ENCODE results near the gene CACNB1.

CACNB1 gene

GRCh38 chr17:39225959-39226683 lies 28.7 kb upstream of the CACNB1 start:
- no peak for DNase-seq (ENCODE audit: low read depth)

DNA sequence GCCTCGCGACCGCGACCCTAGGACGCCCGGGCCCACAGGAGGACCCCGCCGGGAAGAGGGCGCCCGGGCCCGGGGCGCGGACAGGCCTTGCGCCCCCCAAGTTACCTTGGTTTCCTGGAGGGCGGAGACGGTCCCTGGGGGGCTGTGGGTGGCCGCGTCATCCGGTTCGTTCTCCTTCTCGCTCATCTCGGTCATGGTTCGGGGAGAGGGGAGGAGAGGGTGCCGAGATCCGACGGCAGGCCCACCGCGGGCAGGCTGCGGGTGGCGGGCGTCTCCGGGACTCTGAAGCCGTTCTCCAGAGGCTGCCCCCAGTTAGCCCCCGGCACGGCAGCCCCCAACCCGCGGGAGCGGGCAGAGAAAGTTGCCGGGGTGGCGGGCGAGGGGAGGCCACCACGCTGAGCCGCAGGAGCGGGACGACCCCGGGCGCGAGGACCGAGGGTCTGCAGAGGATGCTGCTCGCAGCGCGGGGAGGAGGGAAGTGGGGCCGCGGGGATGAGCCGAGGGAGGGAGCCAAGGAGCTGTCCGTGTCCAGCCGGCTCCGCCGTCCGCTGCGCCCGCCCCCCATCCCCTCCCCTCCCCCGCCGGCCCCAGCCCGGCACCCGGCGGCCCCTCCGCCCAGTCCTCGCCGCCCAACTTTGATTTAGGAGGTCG lies 28.0 kb upstream of the CACNB1 start, which contains the start of gene STAC2:
Gene STAC2 (minus strand): TSS at position 638 of the 651 bp plus-strand sequence. CDS start 443 bp downstream, at position 195.
- DNase-seq (ENCODE audit: low read depth): no peak

DNA sequence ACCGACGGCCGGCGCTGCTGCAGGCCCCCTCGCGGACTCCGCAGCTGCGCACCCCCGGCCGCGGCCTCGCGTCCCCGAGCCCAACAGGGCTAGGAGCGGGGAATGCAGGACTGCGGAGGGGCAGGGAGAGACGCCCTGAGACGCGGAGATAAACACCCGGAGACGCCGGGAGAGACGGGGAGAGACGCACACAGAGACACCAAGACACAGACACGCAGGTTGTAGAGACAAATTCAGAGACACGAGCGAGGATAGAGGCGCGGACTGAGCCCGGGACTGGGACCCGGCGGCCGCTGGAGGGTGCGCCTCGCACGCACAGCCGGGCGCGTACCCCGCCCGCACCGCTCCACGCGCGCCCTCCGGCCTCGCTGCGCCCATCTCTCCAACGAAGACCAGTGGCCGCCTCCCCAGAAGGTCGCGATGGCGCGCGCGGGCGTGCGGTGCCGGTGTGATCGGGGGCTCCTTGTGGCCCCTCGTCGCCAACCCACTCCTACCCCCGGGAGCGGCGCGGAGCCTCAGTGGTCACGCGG lies 27.4 kb upstream of the CACNB1 start:
- no peak for DNase-seq (ENCODE audit: low read depth)

- no peak for DNase-seq (ENCODE audit: low read depth)
Measured at GRCh38 chr17:39223907-39224777, 26.7 kb upstream of the CACNB1 start.

GRCh38 chr17:39222866-39223834 lies 25.7 kb upstream of the CACNB1 start:
- DNase-seq (ENCODE audit: low read depth): no peak

DNA sequence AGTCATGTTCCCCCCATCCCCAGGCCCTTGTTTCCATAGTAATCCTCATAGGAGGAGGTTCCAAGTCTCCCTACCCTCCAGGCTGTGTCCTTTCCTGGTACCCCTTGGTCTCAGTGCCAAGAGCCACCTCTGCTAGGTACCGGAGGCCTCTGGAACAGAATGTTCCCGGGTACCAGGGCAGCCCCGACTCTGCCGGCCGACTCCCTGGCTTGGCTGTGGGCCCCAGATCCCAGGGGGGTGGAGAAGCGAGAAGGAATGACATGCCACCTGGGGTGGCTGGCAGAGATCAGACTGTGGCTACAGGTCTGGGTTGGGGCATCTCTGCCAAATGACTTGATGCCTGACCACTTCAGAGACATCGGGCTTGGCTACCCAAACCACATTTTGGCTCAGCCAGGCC lies 24.7 kb upstream of the CACNB1 start:
- DNase-seq (ENCODE audit: low read depth): no peak

- no peak for DNase-seq (ENCODE audit: low read depth)
Measured at GRCh38 chr17:39221572-39221971, 24.1 kb upstream of the CACNB1 start.

- no peak for DNase-seq (ENCODE audit: low read depth)
Measured at GRCh38 chr17:39219647-39220154, 22.2 kb upstream of the CACNB1 start.

DNA sequence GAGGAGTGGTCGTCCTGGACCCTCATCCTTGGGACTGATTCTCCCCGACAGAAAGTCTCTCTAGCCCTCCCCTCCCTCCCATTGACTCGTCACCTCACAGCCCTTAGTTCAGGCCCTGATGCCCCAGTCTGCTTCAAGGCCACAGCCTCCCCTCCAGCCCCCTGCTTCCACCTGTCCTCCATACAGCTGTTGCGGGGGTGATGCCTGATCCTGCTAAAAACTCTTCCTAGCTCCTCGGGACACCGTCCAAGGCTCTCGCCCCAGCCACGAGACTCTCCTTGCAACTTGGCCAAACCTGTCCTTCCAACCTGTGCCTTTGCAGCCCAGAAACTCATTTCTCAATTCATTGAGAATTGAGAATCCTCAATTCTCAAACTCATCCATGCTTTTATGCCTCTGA lies 21.4 kb upstream of the CACNB1 start:
- no peak for DNase-seq (ENCODE audit: low read depth)

DNA sequence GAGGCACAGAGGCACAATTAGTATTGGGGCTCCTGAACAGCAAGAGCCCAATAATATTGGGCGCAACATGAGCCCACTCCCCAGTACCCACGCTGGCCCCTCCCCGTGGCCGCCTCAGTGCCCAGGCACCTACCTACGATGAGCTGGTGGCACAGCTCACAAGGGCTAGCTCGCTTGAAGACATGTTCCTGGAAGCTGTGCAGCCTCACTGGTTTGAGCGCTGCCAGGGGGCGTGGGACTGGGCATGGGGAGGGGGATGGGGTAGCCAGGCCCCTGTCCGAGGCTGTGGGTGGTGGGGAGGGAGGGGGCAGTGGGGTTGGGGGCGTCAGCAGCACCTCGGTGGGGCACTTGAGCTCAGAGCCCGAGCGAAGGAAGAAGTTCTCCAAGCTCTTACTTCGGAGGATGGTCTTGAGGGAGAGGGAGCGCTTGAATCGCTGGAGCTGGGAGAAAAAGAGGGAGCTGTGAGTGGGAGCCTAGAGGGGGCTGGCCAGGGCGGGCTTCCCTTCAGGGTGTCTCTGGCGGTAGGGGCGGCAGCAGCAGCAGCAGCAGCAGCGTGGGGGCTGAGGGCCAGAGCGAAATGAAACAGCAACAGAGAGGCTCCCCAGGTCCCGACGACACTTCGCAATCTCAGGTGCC lies 20.4 kb upstream of the CACNB1 start:
- no peak for DNase-seq (ENCODE audit: low read depth)

DNA sequence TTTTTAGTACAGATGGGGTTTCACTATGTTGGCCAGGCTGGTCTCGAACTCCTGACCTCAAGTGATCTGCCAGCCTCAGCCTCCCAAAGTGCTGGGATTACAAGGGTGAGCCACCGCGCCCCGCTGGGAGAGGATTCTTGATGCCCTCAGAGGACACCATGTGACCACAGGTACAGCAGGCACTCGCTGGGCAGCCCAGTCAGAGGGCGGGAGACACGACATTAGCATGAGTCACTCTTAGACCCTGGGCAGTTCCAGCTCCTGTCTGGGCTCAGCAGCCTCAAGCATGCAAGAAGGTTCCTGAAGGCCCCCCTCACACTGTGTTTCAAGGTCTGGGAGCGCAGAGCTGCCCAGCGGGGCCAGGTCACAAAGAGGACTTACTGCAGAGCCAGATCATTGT lies 16.4 kb upstream of the CACNB1 start:
- DNase-seq (ENCODE audit: low read depth): no peak

DNA sequence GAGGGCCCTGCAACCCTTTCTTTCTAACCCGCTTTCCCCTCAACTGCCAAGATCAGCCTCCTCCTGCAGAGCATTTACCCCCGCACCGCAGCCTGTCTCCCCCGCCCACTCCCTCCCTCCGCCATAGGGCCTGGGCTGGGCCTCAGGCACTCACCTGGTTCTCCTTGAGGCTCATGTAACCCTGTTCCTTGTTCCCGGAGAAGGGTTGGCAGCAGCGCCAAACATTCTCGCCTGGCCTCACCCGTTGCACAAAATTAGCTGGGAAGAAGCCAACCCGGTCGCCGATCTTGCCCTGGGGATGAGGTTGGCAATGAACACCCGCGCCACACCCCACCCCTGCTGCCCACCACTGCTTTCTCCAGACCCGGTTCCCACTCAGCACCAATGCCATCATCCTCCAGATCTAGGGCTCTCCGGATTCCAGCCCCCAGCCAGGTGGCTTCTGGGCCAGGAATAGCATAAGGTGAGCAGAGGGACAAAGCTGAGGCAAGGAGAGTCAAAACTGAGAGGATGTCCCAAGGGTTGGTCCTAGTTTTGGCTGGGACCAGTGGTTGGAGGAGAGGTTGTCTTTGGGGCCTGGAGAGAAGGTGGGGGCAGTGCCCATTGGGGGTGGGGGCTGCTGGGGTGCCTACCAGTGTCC lies 15.5 kb upstream of the CACNB1 start:
- DNase-seq (ENCODE audit: low read depth): no peak

GRCh38 chr17:39212195-39212810 lies 14.8 kb upstream of the CACNB1 start:
- no peak for DNase-seq (ENCODE audit: low read depth)

- DNase-seq (ENCODE audit: low read depth): no peak
Measured at GRCh38 chr17:39210093-39210434, 12.6 kb upstream of the CACNB1 start.

DNA sequence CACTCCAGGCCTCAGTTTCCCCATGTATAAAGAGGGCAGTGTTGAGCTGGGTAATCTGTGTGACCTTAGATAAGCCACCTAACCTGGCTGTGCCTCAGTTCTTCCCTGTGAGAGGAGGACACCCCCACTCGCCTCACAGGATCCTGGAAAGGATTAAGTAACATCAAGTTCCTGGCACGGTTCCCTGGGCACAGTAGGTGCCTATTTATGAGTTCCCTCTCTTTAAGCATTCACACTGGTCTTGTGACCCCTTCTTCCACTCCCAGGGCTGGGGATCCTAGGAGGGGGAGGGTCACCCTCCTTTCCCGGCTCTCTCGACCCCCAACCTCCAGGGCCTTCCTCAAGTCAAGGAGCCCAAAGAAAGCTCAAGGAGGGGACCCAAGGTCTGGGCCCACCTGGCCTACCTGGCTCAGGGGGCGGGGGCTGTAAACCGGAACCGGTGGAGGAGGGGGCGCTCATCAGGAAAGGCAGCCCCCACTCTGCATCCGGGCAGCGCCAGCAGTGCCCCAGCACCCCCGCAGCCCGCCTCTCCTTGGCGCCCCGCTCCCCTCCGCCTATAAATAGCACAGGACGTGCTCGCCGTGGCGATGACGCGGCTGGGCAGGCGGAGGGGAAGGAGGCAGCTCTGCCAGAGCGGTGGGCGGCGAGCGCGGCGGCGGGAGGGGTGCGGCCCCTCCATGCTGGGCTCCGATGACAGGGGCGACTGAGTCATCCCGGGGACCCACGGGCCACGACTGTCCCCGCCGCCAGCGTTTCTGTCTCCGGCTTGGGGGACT lies 12.0 kb upstream of the CACNB1 start:
- DNase-seq (ENCODE audit: low read depth): peak; percentile 48

DNA sequence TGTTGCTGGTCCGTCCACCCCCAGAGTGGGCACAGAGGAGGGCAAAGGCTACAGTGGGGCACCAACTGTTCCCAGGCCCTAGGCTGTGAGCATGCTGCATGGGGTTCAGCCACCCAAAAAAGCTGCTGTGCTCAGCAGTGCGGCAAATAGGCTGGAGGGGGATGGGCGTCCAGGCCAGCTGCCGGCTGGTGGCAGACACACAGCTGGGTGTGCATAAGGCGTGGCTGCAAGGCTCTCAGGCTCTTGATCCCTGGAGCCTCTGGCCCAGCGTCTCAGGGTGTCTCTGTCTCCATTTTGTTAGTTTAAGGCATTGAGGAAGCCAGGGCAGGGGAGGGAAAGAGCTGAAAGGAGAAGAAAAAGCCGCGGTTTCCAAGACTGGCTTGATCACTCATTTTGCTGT lies 11.4 kb upstream of the CACNB1 start:
- DNase-seq (ENCODE audit: low read depth): no peak

GRCh38 chr17:39208136-39208535 lies 10.7 kb upstream of the CACNB1 start:
- DNase-seq (ENCODE audit: low read depth): no peak

- no peak for DNase-seq (ENCODE audit: low read depth)
Measured at GRCh38 chr17:39205112-39205526, 7.7 kb upstream of the CACNB1 start.

- no peak for DNase-seq (ENCODE audit: low read depth)
Measured at GRCh38 chr17:39204245-39204644, 6.8 kb upstream of the CACNB1 start.

Data from activated T-helper 1 cell treated with Interleukin-2 at 50 U/mL for 16 hours (primary cell).